Nucleus accumbens (tissue), 56 donors: Measurements from ENCODE around the gene EVI5L.

Experiments used
- DNase-seq, 56 donors: peaks; one replicate each; lab custom pipeline; 2025; lab: John Stamatoyannopoulos, UW

Gene EVI5L

DNA sequence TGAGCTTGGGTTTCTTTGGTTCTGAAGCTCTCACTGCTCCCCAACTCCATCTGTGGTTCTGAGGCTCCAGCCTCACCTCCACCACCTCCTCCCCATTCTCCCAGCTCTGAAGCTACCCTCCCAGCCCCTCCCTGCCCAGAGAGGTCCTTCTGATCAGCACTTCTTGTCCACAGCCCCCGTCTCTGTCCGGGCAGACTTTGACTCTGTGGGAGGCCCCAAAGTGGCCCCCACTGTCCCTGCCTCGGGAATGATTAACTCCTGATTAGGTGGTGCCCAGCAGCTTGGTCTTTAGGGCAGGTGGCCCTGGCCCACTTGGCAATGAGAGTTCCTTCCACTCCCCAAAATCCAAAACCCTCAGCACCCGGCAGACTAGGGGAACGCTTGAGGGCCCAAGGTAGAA, 14.4 kb downstream of the EVI5L start:
- no peak for DNase-seq

DNA sequence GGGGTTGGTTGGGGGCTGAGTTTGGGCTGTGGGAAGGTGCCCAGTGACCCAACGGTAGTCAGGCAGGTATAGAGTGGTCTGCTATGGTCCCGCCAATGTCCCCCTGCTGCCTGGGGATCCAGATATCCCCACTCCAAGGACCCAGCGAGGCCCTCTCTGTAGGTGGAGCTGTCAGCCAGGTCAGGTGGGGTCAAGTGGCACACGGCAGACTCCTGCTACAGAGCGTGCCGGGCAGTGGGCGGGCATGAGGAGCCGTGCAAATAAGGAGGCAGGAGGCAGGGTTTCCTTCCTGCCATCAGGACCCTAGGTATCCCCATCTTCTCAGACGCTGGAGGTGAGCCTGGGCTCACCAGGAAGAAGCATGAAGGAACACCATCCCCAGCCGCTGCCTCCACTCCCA, 14.9 kb downstream of the EVI5L start:
- DNase-seq = no peak

GRCh38 chr19:7845390-7846154, 15.6 kb downstream of the EVI5L start:
- DNase-seq = peak in 1 of 56 donors; percentile 6

DNA sequence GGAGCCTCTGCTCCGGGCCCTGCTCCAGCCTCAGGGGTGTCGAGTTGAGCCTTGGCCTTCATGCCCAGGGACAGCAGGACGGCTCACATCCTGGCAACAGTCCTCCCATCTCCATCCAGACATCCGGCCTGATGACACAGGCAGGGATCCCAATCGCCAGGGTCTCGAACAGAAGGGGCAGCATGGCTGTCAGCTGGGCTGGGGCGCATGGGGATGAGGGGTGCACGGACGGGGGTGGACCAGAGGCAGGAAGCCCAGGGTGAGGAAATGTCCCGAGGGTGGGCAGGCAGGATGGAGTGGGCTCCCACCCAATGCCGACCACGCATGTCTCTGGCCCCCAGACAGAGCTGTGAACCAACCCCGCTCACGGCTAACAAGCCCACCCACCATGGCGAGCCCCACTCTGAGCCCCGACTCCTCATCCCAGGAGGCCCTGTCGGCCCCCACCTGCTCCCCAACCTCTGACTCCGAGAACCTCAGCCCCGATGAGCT, 16.2 kb downstream of the EVI5L start:
- DNase-seq = no peak

DNA sequence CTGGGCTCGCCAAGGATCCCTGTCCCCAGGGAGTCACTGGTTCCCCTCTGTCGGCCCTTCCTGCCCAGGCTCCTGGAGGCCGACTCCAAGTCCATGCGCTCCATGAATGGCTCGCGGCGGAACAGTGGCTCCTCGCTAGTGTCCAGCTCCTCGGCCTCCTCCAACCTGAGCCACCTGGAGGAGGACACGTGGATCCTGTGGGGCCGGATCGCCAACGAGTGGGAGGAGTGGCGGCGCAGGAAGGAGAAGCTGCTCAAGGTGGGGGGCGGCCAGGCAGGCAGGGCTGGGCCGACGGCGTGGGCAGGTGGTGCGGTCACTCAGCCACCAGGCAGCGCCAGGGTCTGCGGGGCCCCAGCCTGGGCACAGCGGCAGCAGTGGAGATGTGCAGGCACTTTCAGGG, 17.6 kb downstream of the EVI5L start:
- no peak for DNase-seq

- DNase-seq = peak in 32 of 56 donors; percentile 10 to 66 (median 38)
Observed at GRCh38 chr19:7848779-7849457, 18.9 kb downstream of the EVI5L start.

DNA sequence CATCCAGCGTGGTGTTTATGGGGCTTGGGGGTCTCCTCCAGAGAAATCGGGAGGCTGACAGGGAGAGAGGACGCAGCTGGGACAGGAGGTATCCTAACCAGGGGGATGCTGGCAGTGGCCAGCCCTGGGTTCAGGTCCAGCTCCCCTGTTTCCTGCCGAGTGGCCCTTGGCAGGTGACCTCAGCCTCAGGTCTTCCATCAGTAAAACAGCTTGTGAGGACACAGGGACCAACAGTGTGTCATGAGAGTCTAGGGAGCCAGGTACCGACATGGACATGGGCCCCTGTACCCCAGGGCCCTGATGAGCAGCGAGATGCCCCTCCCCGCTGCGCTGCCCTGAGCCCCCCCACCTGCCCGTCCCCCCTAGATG, 19.6 kb downstream of the EVI5L start:
- DNase-seq = no peak

DNA sequence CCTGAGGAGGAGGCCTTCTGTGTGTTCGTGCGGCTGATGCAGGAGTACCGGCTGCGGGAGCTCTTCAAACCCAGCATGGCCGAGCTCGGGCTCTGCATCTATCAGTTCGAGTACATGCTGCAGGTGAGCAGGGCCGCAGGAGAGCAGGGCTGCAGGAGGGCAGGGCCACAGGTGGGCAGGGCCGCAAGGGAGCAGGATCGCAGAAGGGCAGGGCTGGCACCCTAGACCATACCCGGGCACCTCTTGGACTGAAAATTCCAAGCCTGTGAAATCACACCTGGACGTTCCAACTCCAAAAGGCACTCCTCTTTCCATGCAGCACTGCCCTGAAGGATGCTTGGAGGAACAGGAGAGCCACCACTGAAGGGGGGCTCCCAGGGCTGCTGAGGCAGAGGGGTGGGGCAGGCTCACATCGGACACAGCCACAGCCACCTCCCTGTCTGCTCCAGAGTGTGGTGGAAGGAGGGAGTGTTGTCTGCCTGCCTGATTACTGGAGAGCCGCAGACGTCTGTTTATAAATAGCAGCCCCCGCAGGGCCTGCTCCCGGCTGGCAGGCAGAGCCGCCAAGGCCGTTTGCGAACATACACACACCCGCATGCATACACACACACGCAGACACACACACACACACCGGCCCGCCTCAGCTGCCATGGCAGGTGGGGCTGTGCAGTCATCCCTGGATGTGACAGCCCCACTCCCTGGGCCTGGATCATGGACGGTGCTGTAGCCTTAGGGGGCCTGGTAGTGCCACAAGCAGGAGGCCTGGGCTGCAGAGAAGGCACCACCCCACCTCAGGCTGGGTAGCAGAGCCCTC, 20.2 kb downstream of the EVI5L start:
- DNase-seq = peak in 15 of 56 donors; percentile 11 to 49 (median 26)

DNA sequence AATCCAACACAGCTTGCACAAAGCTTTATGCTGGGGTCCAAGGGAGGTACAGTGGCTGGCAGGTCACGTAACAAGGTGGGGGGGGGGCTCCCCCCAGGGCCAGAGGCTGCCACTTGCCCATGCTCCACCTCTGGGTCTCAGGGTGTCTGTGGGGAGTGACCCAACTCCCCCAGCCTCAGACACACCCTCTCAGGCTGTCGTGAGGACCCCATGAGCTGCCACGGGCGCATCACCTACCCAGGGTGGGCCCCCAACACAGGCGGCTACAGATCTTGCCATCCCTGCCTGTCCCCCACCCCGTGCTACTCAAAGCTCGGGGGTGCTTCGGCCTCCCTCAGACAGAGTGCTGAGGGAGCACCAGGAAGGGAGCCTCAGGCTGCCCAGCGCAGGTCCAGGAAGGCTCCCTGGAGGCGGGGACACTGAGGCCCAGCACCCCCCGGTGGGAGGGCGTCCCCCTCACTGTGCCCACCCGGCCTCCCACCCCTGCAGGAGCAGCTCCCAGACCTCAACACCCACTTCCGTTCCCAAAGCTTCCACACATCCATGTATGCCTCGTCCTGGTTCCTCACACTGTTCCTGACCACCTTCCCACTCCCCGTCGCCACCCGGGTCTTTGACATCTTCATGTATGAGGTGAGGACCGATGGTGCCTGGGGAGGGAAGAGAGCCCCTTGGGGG, 21.1 kb downstream of the EVI5L start:
- no peak for DNase-seq

DNA sequence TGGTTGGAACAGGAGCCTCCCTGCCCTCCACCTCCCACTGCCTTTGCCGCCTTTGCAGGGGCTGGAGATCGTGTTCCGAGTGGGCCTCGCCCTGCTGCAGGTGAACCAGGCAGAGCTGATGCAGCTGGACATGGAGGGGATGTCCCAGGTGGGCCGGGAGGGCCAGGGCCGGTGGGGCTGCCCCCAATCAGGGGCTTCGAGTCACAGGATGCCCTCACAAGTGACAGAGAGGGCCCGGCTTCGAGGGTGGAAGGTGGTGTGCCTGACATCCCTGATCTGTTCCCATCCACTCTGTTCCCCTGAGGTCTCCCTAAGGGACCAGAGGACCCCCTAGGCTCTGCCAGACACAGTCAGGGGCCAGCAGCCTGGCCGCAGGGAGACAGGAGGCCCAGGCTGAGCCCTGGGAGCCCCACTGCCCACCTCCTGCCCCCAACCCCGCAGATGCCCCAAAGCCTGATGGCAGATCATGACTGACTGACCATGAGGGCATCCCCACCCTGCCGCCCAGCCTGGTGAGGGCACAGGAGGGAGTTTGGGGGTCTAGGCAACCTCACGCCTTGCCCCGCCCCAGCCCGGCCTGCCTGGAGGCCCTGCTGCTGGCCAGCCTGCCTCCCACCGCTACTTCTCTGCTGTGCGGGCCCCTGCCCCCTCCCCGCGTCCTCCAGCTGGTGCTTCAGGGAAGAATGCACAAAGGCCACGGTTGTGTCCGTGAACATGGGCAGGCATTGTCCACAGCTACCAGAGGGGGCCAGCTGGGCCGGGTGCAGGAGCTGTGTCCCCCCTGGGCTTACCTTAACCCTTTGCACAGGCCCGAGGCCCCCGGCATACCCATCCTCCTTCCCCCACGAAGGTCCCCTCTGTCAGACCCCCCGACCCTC, 21.8 kb downstream of the EVI5L start:
- peak in 54 of 56 donors; percentile 32 to 98 (median 88) for DNase-seq

- peak in 47 of 56 donors; percentile 17 to 78 (median 48) for DNase-seq
Observed at GRCh38 chr19:7852851-7853769, 23.1 kb downstream of the EVI5L start.

DNA sequence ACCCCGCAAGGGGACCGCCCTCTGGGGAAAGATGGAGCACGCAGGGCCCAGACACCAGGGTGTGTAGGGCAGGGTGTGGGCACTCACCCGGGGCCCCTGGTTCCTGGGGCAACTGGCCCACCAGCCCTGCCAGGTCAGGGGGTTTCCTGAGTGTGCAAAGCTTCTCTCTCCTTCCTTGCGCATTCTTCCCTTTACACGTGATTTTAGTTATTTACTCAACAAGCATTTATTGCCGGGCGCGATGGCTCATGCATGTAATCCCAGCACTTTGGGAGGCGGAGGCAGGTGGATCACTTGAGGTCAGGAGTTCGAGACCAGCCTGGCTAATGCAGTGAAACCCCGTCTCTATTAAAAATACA, 23.7 kb downstream of the EVI5L start:
- DNase-seq = no peak

- DNase-seq = no peak
Observed at GRCh38 chr19:7855426-7856108, 25.5 kb downstream of the EVI5L start.

- no peak for DNase-seq
Observed at GRCh38 chr19:7856109-7856591, 26.1 kb downstream of the EVI5L start.

DNA sequence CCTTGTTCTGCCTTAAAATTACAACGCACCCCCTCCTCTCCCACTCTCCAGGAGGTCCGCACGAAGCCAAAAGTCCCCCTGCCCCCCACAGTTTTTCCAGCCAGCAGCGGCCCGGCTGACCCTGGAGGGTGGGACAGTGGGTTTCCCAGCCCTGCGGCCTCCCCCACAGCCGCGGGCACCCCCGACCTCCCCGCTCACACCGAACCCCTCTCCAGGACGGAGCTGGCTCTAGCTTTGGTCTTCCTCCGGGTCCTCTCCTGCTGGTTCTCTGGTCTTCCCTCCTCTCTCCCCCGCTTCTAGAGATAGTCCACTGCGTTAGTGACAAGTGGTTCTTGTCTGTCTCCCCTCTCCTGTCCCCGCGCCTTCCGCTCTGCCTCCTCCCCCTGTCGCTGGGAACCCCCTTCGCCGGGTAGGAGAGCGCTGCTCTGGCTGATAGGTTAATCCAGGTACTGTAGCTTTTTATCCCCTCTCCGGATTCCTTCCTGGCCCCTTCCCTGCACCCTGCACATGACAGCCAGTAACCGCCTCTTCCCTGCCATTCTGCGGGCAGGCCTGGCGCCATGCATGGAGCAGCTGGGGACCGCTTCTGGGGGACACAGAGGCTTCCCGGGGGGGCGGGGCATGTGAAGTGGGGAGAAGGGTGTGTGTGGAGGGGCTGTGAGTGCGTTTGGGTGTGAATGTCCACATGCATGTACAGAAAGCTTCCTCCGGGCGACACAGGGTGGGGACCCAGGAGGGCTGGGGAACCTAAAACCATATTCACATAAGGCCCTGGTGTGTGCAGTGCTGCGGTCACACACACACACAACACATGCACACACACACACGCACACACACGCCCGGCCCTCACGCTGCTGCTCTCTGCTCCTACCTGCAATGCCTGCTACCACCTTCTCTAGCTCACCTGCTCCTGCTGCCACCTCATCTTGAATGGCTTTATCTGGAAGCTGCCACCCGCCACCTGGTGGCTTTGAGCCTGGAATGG, 27.0 kb downstream of the EVI5L start:
- DNase-seq = no peak

DNA sequence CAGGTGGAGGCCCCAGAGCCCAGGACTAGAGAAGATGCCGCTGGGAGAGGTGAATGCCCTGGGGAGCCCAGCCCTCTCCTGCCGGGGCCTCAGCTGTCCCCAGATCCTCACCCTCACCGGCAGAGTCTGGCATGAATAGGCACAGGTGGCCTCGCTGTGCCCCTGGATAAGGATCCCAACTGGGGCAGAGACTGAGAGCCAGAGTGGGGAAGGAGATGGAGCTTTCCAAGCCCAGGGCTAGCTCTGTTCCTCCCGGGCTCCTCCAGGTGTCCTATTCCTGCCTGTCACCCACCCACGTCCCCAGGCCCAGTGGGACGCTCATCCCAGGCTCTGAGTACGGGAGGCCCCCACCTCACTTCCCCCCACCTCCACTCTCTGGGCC, 27.7 kb downstream of the EVI5L start:
- no peak for DNase-seq
